ENCODE measurements around the gene AGPAT4.
"Not testable (repeated sequence)": the region's sequence is repeated elsewhere in the genome, so short reads cannot be mapped to it uniquely, and the experiment has no call there.

AGPAT4 gene

GRCh38 chr6:161226009-161226964, 47.6 kb downstream of the AGPAT4 start:
- no peak for DNase-seq (ENCODE audit: low read depth in 1 of 2, low spot score in 1 of 2)
- in situ Hi-C loops (cut with HindIII; ENCODE audit: low pct_unique_long_range_greater_than_20kb, low sequenced_read_pairs), result no loop called here
- TF ChIP-seq JUND (IDR thresholded peaks at IDR 0.05; ENCODE audit: low read depth), result no peak

- no peak for DNase-seq (ENCODE audit: low read depth in 1 of 2, low spot score in 1 of 2)
- TF ChIP-seq JUND (IDR thresholded peaks at IDR 0.05; ENCODE audit: low read depth), result no peak
- in situ Hi-C loops (cut with HindIII; ENCODE audit: low pct_unique_long_range_greater_than_20kb, low sequenced_read_pairs), result no loop called here
Observed at GRCh38 chr6:161225681-161226008, 48.2 kb downstream of the AGPAT4 start.

GRCh38 chr6:161224951-161225680, 48.7 kb downstream of the AGPAT4 start:
- in situ Hi-C loops (cut with HindIII; ENCODE audit: low pct_unique_long_range_greater_than_20kb, low sequenced_read_pairs); DNase-seq (ENCODE audit: low read depth in 1 of 2, low spot score in 1 of 2): not testable (repeated sequence)

- in situ Hi-C loops (cut with HindIII; ENCODE audit: low pct_unique_long_range_greater_than_20kb, low sequenced_read_pairs), result no loop called here
- TF ChIP-seq JUND (IDR thresholded peaks at IDR 0.05; ENCODE audit: low read depth), result no peak
- DNase-seq (ENCODE audit: low read depth in 1 of 2, low spot score in 1 of 2), result no peak
Observed at GRCh38 chr6:161223646-161224045, 50.2 kb downstream of the AGPAT4 start.

GRCh38 chr6:161222706-161223234, 51.1 kb downstream of the AGPAT4 start:
- no peak for DNase-seq (ENCODE audit: low read depth in 1 of 2, low spot score in 1 of 2)
- in situ Hi-C loops (cut with HindIII; ENCODE audit: low pct_unique_long_range_greater_than_20kb, low sequenced_read_pairs), result no loop called here
- no peak for TF ChIP-seq JUND (IDR thresholded peaks at IDR 0.05; ENCODE audit: low read depth)

GRCh38 chr6:161220346-161220745, 53.5 kb downstream of the AGPAT4 start:
- in situ Hi-C loops (cut with HindIII; ENCODE audit: low pct_unique_long_range_greater_than_20kb, low sequenced_read_pairs), result no loop called here
- no peak for DNase-seq (ENCODE audit: low read depth in 1 of 2, low spot score in 1 of 2)

GRCh38 chr6:161219680-161220079, 54.2 kb downstream of the AGPAT4 start:
- no peak for TF ChIP-seq JUND (IDR thresholded peaks at IDR 0.05; ENCODE audit: low read depth)
- in situ Hi-C loops (cut with HindIII; ENCODE audit: low pct_unique_long_range_greater_than_20kb, low sequenced_read_pairs), result no loop called here
- no peak for DNase-seq (ENCODE audit: low read depth in 1 of 2, low spot score in 1 of 2)

More at GRCh38 chr6:161220346-161220745, 53.5 kb downstream of the AGPAT4 start:
- no peak for TF ChIP-seq JUND (IDR thresholded peaks at IDR 0.05; ENCODE audit: low read depth)

- DNase-seq (ENCODE audit: low read depth in 1 of 2, low spot score in 1 of 2), result peak in 1 of 2 experiments; percentile 32
- in situ Hi-C loops (cut with HindIII; ENCODE audit: low pct_unique_long_range_greater_than_20kb, low sequenced_read_pairs), result no loop called here
- TF ChIP-seq JUND (IDR thresholded peaks at IDR 0.05; ENCODE audit: low read depth), result no peak
Observed at GRCh38 chr6:161218222-161218621, 55.6 kb downstream of the AGPAT4 start.

GRCh38 chr6:161217628-161218027, 56.2 kb downstream of the AGPAT4 start:
- in situ Hi-C loops (cut with HindIII; ENCODE audit: low pct_unique_long_range_greater_than_20kb, low sequenced_read_pairs), result no loop called here
- no peak for TF ChIP-seq JUND (IDR thresholded peaks at IDR 0.05; ENCODE audit: low read depth)
- DNase-seq (ENCODE audit: low read depth in 1 of 2, low spot score in 1 of 2), result no peak

- DNase-seq (ENCODE audit: low read depth in 1 of 2, low spot score in 1 of 2), result no peak
- in situ Hi-C loops (cut with HindIII; ENCODE audit: low pct_unique_long_range_greater_than_20kb, low sequenced_read_pairs), result no loop called here
- TF ChIP-seq JUND (IDR thresholded peaks at IDR 0.05; ENCODE audit: low read depth), result no peak
Observed at GRCh38 chr6:161216616-161217205, 57.1 kb downstream of the AGPAT4 start.

- DNase-seq (ENCODE audit: low read depth in 1 of 2, low spot score in 1 of 2), result no peak
- no peak for TF ChIP-seq JUND (IDR thresholded peaks at IDR 0.05; ENCODE audit: low read depth)
- in situ Hi-C loops (cut with HindIII; ENCODE audit: low pct_unique_long_range_greater_than_20kb, low sequenced_read_pairs), result no loop called here
Observed at GRCh38 chr6:161215876-161216615, 57.8 kb downstream of the AGPAT4 start.

- in situ Hi-C loops (cut with HindIII; ENCODE audit: low pct_unique_long_range_greater_than_20kb, low sequenced_read_pairs), result no loop called here
- no peak for TF ChIP-seq JUND (IDR thresholded peaks at IDR 0.05; ENCODE audit: low read depth)
- no peak for DNase-seq (ENCODE audit: low read depth in 1 of 2, low spot score in 1 of 2)
Observed at GRCh38 chr6:161215193-161215592, 58.7 kb downstream of the AGPAT4 start.
